HepG2 (cell line): ENCODE results near the gene COQ9. TPM values are rescaled to one million over a fixed set of nuclear protein-coding genes. Genes with fewer than 3 reads are reported as not detected.
A peak's percentile ranks its signal among the peaks of the same experiment; 100 is the strongest.

Source experiments
- AKNA ChIP-seq: sonication (generic); formaldehyde crosslinking; IDR thresholded peaks from 2 replicates; pipeline ENCODE4 v1.4.0; 2020; ENCODE audit warnings: missing genetic modification reagents, borderline replicate concordance
- ATAD3A ChIP-seq: sonication (generic); formaldehyde crosslinking; IDR thresholded peaks from 2 replicates; pipeline ENCODE4 v1.4.0; 2020; ENCODE audit warnings: missing genetic modification reagents
- ESRRA ChIP-seq: sonication (generic); formaldehyde crosslinking; IDR thresholded peaks from 2 replicates; pipeline ENCODE4 v1.5.1; 2020; ENCODE audit warnings: mild to moderate bottlenecking, low read depth, missing genetic modification reagents
- FOXK1 ChIP-seq: sonication (generic); formaldehyde crosslinking; IDR thresholded peaks from 2 replicates; pipeline ENCODE4 v1.4.0; 2020; ENCODE audit warnings: low read depth, missing genetic modification reagents, borderline replicate concordance
- MAFF ChIP-seq: IDR thresholded peaks from 2 replicates; pipeline ENCODE4 v1.6.1; 2011; ENCODE audit warnings: low read depth, low read length, improper control_type of control experiment
- NCOA1 ChIP-seq: sonication (generic); formaldehyde crosslinking; IDR thresholded peaks from 2 replicates; pipeline ENCODE4 v1.9.0; 2021; ENCODE audit warnings: missing genetic modification reagents
- NR2F6 ChIP-seq, 2 experiments: IDR thresholded peaks; 2 replicates each; pipeline ENCODE4 v1.6.1; 2016; ENCODE audit warnings: antibody characterized with exemption in 1 of 2, mild to moderate bottlenecking in 1 of 2
- POLR2AphosphoS5 ChIP-seq: IDR thresholded peaks from 2 replicates; pipeline ENCODE4 v1.6.1; 2012; ENCODE audit warnings: low read depth, low read length
- RAD51 ChIP-seq: fragments of 450-650 bp; IDR thresholded peaks from 2 replicates; pipeline ENCODE4 v1.6.1; 2016; ENCODE audit warnings: borderline replicate concordance
- RBAK ChIP-seq: sonication (generic); formaldehyde crosslinking; IDR thresholded peaks from 2 replicates; pipeline ENCODE4 v1.5.1; 2020; ENCODE audit warnings: mild to moderate bottlenecking, missing genetic modification reagents
- SOX13 ChIP-seq, 3 experiments: fragments of 450-650 bp in 1 of 3; sonication (generic) in 1 of 3; formaldehyde crosslinking in 1 of 3; IDR thresholded peaks in 2 of 3; conservative IDR thresholded peaks in 1 of 3; 2 replicates each; pipeline versions ENCODE4 v1.5.0 to v1.6.1; 2016 to 2020; ENCODE audit warnings: antibody characterized with exemption in 1 of 3, mild to moderate bottlenecking in 1 of 3, missing compliant biosample characterization in 1 of 3, missing genetic modification reagents in 1 of 3, moderate library complexity in 1 of 3
- STAT6 ChIP-seq: sonication (generic); formaldehyde crosslinking; IDR thresholded peaks from 2 replicates; pipeline ENCODE4 v1.4.0; 2020; ENCODE audit warnings: missing genetic modification reagents, mild to moderate bottlenecking, borderline replicate concordance
- TMF1 ChIP-seq: sonication (generic); formaldehyde crosslinking; IDR thresholded peaks from 2 replicates; pipeline ENCODE4 v1.8.1; 2022; ENCODE audit warnings: low read depth, missing genetic modification reagents
- TSC22D2 ChIP-seq: sonication (generic); formaldehyde crosslinking; IDR thresholded peaks from 2 replicates; pipeline ENCODE4 v1.5.1; 2020; ENCODE audit warnings: missing genetic modification reagents, mild to moderate bottlenecking, borderline replicate concordance
- ZNF431 ChIP-seq: sonication (generic); formaldehyde crosslinking; IDR thresholded peaks from 2 replicates; pipeline ENCODE4 v1.9.0; 2022; ENCODE audit warnings: missing genetic modification reagents, low read depth, mild to moderate bottlenecking, borderline replicate concordance
- ZNF557 ChIP-seq: sonication (generic); formaldehyde crosslinking; IDR thresholded peaks from 2 replicates; pipeline ENCODE4 v1.4.0; 2020; ENCODE audit warnings: missing genetic modification reagents
- ZNF558 ChIP-seq: sonication (generic); formaldehyde crosslinking; IDR thresholded peaks from 2 replicates; pipeline ENCODE4 v1.9.0; 2022; ENCODE audit warnings: mild to moderate bottlenecking, missing genetic modification reagents, borderline replicate concordance
- ZNF672 ChIP-seq: sonication (generic); formaldehyde crosslinking; IDR thresholded peaks from 2 replicates; pipeline ENCODE4 v1.8.1; 2022; ENCODE audit warnings: missing genetic modification reagents
- ZNF768 ChIP-seq: sonication (generic); formaldehyde crosslinking; IDR thresholded peaks from 2 replicates; pipeline ENCODE4 v1.4.0; 2020; ENCODE audit warnings: missing genetic modification reagents
- polyA plus RNA-seq, 8 experiments: library from polyadenylated mRNA; depleted of rRNA in 3 of 8; stranded (reverse) in 7 of 8; unstranded in 1 of 8; fragments of >200 nt; fragmentation: Illumina TruSeq in 4 of 8; extraction: Trizol in 4 of 8; gene quantifications; 2 replicates each; pipeline versions ENCODE4 v1.2.1 to v1.2.3, GENCODE V29; 2011 to 2016; ENCODE audit warnings: low read depth in 4 of 8, missing spikeins in 1 of 8, mixed read lengths in 1 of 8; ENCODE audit not compliant: insufficient read depth in 1 of 8
- total RNA-seq, 5 experiments: library from RNA; depleted of rRNA; stranded (reverse); fragments of >200 nt; fragmentation: Illumina TruSeq; extraction: Trizol; gene quantifications; 2 replicates each; pipeline ENCODE4 v1.2.3, GENCODE V29; 2016; ENCODE audit warnings: low read depth in 1 of 5

COQ9 gene
- total and polyA plus RNA-seq, 2 of the 13 experiments (the other 11 are each of a cell fraction or from before 2014, with no cell fraction given), result 57.5 to 108 TPM

- TF ChIP-seq STAT6 (CRISPR knock-in tag), result peak; percentile 87
- TF ChIP-seq ZNF557 (CRISPR knock-in tag), result peak; percentile 39; the same call in 1 of the 2 replicates
- TF ChIP-seq AKNA (CRISPR knock-in tag), result no peak
- 0 out of 2 replicates have a peak, but pooled peaks have one; percentile 69 for TF ChIP-seq RBAK (CRISPR knock-in tag)
- TF ChIP-seq POLR2AphosphoS5, result peak; percentile 99
- TF ChIP-seq ATAD3A, result 0 out of 2 replicates have a peak, but pooled peaks have one; percentile 29
- no peak for TF ChIP-seq RAD51
- no peak for TF ChIP-seq MAFF
- TF ChIP-seq ZNF672, result no peak
- peak; percentile 93 for TF ChIP-seq TSC22D2 (CRISPR knock-in tag)
- 0 out of 2 replicates have a peak, but pooled peaks have one; percentile 47 for TF ChIP-seq SOX13 (IDR thresholded peaks at IDR 0.05)
- TF ChIP-seq SOX13 (CRISPR knock-in tag; conservative IDR thresholded peaks at IDR 0.05 in 1 of 2, IDR thresholded peaks at IDR 0.05 in 1 of 2), result peak in 1 of 2 experiments; percentile 75; a peak in 2 of 4 replicates
- TF ChIP-seq NR2F6 (IDR thresholded peaks at IDR 0.05), result no peak; the same call in 1 of the 2 replicates
- TF ChIP-seq NR2F6 (CRISPR knock-in tag; IDR thresholded peaks at IDR 0.05), result peak; percentile 78
- peak; percentile 86; the same call in 1 of the 2 replicates for TF ChIP-seq ZNF768
- TF ChIP-seq ZNF431, result peak; percentile 75; the same call in 1 of the 2 replicates
- peak; percentile 97 for TF ChIP-seq FOXK1
- no peak for TF ChIP-seq NCOA1 (CRISPR knock-in tag)
- TF ChIP-seq ESRRA (CRISPR knock-in tag), result peak; percentile 82
- TF ChIP-seq ZNF558 (CRISPR knock-in tag), result peak; percentile 85; the same call in 1 of the 2 replicates
- TF ChIP-seq TMF1 (CRISPR knock-in tag), result peak; percentile 83; the same call in 1 of the 2 replicates
Measured at GRCh38 chr16:57462209-57462977, 15.1 kb downstream of the COQ9 start, which contains the start of gene POLR2C (continued).
